Measurements from ENCODE around the gene MIEF2.
A peak's percentile ranks its signal among the peaks of the same experiment; 100 is the strongest.
"Not testable (repeated sequence)": the region's sequence is repeated elsewhere in the genome, so short reads cannot be mapped to it uniquely, and the experiment has no call there.

Gene MIEF2

DNA sequence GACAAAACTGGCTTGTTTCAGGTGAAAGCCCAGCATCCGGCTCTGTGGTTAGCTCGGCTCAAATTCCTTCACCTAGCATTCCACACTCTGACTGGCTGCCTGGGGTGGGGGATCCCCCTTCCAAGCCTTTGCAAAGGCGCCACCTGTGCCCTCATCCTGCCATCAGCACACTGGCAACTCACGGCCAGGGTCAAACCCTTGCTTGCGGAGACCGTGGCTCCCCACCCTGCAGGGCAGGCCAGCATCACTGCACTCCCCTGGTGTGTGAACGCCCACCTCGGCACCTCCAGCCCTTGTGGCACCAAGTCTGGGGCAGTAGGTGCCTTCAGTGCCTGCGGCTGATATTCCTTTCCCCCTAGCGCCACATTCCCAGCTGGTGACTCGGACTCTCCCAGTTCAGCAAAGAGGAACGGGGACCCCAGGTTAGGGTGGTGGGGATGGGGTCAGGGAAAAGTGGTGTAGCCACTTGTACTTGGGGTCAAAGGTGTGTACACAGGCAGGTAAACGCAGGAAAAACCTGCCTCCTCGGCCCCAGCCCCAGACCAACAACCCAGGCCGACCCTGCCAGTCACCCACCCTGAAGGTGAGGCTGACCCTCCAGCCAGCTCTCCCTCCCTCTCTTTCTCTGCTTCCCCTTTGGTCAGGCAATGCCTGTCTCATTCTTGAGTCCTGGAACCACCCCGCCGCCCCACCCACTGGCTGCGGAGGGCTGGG lies 3.0 kb upstream of the MIEF2 start:
- DNase-seq, result peak; percentile 23

DNA sequence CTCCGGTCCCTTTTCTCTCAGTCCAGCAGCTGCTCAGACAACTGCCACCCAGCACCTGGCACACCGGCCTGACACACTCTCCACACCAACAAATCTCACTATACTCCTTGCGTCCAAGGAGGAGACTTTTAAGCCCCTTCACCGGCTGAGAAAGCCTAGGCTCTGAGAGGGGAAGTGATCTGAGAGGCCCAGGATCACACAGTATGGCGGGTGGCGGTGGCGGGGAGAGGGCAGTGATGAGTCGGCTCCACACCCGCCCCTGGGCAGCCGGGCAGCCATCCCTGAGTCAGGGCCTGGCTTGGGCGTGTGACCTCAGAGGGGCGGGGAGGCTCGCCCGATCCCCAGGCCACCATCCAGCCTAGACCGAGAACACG lies 2.5 kb upstream of the MIEF2 start:
- peak; percentile 46 for DNase-seq

DNA sequence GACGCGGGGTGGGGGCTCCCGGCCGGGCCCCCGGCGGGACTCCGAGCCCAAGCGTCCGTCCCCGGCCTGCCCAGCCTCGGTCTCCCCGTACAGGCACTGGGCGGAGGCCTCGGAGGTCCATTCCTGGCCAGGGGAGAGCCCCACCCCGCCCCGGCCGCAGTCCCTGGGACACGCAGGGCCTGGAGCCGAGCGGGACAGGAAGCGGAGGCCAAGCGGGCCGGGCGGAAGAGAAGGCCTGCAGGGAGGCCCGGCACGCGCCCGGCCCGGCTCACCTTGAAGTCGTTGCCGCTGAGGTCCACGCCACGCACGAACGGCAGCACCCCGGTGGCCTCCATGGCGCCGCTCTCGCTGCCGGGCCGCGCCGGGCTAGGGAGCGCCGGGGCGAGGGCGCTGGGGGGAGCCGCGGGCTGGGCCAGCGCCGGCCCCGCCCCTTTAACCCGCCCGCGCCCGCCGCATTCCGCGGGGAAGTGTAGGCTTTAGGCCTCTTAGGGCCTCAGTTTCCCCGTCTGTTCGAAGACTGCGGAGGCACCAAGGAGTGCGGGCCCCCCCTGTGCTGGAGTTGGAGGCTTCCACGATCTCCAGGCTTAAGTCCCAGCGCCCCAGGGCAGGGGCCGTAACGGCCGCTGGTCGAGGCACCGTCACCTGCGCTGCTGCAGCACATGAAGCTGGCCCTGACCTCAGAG lies 2.0 kb upstream of the MIEF2 start, which contains the start of gene FLII:
Gene FLII, minus strand, starts transcription at position 383 of the 683 bp plus-strand sequence. Its CDS starts 48 bp downstream, at position 335.
- DNase-seq, result peak; percentile 53

DNA sequence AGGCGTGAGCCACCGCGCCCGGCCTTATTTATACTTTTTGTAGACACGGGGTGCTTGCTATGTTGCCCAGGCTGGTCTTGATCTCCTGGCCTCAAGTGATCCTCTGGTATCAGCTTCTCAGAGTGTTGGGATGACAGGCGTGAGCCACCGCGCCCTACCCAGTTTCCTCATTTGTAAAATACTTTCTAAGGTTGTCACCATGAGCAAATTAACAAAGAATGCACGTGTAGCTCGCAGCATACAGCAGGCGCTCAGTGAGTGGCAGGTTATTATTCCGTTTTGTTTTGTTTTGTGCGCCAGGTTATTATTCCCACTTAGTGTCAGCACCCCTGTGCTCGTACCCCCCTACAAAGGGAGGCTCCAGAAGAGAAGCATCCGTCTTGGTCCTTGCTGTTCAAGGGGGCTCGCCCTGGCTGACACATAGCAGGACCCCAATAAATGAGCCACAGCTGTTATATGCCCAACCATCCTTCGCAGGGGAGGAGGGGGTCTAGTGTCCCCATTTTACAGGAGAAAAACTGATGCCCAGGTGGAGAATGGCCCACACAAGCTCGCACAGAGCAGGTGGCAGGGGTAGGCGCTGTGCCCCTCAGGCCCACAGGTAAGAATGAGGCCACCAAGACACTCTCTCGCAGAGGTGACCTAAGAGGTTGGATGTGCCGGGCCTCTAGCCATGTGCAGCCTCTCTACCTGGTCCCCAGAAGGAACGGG lies 686 bp upstream of the MIEF2 start:
- DNase-seq, result no peak

DNA sequence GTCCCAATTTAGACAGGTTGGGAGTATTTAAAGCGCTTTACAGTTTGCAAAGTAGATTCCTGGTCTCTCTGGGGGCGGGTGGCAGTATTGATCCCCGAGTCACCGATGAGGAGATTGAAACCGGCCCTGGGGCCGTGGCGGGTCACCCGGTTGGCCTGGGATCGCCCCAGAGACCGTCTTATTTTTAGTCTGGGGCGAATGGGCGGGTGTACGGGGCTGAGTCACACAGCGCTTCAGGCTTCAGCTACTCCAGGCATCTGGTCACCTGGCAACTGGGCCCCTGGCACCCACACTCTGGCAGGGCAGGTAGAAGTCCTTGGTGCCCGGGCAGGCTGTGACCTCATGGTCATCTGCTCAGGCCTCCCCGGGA lies 669 bp downstream of the MIEF2 start:
- no peak for DNase-seq

DNA sequence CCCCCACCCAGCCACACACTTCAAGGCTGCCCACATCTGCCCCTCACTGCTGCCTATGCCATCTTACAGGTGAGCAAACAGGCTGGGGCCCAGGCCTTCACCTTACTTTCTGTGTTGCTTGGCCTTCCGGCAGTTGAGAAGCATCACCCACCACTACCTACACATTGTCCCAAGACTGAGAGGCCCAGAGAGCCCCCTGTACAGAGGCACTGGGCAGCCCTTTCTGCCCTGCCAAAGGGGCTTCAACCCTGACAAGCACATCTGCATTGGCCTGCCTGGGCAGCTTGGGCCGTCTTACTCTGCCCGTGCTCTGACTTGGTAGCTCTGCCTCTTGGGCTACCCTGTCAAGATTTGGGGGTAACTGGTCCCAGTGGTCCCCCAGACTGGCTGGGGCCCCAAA lies 1.2 kb downstream of the MIEF2 start:
- no peak for DNase-seq

DNA sequence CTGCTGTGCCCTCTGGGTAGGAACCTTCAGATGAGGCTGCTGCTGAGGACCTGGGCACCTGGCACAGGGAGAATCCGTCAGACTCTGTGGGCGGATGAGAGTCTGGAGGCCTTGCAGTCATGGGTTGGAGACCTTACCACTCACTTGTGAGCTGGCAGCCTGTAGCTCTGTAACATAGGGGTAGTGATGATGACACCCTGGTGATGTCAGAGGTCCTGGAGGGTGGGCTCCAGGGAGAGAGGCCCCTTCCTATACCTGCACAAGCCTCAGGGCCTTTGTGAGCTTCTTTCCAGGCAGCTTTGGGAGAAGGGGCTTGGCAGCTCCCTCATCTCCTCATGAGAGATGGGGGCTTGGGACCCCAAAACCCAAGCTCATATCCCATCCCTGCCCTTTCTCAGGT lies 1.6 kb downstream of the MIEF2 start:
- DNase-seq, result no peak

DNA sequence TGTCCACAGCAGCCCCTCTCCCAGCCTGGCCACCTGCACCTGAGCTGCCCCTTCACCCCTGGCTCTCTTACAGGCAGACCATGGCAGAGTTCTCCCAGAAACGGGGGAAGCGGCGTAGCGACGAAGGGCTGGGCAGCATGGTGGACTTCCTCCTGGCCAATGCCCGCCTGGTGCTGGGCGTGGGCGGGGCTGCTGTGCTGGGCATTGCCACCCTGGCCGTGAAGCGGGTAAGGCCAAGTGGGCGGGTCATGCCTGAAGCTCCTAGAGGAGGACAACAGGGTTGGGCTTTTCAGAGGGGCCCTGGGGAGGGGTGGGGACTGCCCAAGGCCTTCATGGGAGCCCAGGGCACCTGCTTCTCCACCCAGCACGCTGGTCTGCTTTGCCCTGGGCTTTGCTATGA lies 2.2 kb downstream of the MIEF2 start:
- no peak for DNase-seq

DNA sequence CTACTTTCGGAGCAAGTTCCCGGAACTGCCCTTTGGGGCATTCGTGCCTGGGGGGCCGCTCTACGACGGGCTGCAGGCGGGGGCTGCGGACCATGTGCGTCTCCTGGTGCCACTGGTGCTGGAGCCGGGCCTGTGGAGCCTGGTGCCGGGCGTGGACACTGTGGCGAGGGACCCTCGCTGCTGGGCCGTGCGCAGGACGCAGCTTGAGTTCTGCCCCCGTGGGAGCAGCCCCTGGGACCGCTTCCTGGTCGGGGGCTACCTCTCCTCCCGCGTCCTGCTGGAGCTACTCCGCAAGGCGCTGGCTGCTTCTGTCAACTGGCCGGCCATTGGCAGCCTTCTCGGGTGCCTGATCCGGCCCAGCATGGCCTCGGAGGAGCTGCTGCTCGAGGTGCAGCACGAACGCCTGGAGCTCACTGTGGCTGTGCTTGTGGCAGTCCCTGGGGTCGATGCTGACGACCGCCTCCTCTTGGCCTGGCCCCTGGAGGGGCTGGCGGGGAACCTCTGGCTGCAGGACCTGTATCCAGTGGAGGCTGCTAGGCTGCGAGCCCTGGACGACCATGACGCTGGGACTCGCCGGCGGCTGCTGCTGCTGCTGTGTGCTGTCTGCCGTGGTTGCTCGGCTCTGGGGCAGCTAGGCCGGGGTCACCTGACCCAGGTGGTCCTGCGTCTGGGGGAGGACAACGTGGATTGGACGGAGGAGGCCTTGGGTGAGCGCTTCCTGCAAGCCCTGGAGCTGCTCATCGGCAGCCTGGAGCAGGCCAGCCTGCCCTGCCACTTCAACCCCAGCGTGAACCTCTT lies 3.6 kb downstream of the MIEF2 start:
- DNase-seq, result no peak

DNA sequence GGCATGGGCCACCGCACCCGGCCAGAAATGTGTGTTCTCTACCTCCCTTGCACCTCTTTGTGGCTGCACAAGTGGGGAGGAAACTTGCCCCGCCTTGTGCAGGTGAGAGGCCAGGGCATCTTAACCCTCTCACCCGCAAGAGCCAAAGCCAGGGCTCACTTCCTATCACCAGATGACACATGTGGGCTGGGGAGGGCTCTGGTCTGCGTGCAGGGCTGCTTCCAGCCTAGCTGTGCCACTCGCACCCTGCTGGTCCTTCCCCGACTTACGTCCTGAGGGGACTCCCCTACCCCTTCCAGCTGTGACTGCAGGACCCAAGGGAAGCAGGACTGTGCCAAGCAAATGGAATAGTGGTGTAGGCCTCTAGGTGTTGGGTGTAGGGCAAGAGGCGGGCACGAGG lies 6.9 kb downstream of the MIEF2 start:
- DNase-seq, result no peak

DNA sequence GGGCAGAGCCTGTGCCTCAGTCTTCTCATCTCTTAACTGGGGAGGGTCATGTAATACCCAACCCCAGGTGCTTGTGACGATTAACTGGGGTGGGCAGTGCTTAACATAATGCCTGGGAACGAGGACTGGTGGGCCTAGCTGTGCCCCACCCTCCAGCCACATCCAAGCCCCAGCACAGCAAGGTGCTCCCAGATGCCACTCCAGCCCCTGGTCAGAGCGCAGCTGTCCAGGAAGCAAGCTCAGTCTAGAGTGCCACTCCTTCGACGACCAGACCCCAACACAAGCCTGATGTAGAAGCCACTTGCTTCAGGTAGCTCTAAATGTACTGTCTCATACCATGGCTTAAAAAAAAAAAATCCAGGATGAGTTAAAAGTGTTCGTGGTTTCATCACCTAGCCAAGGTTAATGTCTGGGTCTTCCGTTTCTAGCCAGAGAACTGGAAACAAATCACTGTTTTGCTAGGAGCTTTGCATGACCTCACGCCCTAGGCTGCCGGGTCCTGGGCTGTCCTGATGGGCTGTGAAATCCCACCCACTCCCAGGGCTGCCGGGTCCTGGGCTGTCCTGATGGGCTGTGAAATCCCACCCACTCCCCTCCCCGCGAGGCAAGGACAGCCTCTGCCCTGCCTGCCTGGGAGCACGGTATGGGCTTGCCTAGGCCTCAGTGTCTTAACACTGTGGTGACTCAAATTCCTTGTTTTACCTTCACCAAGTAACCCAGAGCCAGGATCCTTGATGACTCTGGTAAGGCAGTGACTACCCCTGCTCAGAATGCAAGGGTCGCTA lies 7.7 kb downstream of the MIEF2 start:
- DNase-seq, result no peak

DNA sequence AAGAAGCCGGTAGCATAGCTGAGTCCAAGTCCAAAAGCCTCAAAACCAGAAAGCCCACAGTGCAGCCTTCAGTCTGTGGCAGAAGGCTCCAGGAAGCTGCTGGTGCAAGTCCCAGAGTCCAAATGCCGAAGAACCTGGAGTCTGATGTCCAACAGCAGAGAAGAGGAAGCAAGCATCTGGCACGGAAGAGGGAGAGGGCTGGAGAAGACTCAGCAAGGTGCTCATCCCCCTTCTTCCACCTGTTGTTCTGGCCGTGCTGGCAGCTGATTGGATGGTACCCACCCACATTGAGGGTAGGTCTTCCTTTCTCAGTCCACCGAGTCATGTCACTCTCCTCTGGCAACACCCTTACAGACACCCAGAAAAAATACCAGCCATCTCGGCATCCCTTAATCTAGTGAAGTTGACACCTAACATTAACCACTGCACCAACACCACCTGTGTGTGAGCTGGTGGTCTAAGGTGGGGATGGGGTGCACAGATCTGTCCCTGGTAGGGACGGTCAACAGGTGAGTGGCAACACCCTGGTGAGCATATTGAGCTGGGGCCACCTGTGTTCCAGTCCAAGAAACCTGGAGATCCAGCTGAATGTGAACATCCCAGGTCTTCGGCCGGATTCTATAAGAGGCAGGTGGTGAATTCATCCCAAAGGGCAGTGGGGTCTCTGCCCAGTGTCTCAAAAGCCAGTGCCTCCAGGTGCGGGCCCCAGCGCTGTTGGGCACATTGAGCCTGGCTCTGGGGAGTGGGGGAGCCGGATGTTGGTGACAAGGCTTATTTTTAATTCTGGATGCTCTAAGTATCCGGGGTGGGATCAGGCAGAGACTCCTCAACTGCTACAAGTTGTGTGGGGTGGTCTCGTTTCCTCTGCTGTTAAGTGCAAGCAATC lies 9.8 kb downstream of the MIEF2 start:
- DNase-seq, result no peak

DNA sequence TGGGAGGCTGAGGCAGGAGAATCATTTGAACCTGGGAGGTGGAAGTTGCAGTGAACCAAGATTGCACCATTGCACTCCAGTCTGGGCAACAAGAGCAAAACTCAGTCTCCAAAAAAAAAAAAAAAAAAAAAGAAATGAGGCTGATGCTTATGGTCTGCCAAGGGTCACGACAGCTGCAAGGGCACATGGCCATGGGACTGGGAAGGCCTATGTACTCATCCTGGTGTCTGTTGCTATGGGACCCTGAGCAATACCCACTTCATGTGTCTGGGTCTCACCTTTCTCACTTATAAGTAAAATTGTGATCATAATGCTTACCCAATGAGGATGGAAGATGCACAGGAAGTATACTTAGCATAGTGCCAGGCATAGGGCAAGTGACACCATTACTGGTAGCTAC lies 16.6 kb downstream of the MIEF2 start:
- no peak for DNase-seq

DNA sequence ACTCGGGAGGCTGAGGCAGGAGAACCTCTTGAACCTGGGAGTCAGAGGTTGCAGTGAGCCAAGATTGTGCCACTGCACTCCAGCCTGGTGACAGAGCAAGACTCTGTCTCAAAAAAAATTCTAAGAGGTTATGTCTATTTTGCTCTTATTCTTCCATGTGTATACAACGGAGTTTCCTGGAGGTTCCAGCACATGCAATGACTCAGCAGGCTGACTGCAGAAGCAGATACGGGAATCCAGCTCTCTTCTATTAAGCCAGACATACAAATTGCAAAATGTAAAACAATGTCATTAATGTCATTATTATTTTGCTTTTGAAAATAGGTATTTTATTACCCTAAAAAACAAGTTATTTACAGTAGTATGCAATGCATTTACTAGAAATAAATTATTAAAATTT lies 18.4 kb downstream of the MIEF2 start:
- no peak for DNase-seq

DNA sequence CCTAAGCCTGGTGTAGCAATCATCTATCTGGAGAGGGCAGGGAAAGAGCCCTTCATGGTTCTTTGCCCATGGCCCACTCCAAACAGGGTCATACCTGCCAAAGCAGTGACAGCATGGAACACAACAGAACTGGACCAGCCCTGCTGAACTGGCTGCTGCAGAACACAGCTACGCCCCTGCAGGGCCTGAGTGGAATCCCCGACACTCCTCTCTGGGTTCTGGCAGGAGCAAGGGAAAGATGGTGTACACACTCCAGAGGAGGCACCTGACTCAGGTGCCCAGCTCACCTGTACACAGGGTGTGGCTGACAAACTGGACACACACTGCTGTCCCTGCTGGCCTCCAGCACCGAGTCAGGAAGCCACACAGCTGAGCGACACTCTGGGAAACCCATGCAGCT lies 19.8 kb downstream of the MIEF2 start:
- DNase-seq, result no peak

DNA sequence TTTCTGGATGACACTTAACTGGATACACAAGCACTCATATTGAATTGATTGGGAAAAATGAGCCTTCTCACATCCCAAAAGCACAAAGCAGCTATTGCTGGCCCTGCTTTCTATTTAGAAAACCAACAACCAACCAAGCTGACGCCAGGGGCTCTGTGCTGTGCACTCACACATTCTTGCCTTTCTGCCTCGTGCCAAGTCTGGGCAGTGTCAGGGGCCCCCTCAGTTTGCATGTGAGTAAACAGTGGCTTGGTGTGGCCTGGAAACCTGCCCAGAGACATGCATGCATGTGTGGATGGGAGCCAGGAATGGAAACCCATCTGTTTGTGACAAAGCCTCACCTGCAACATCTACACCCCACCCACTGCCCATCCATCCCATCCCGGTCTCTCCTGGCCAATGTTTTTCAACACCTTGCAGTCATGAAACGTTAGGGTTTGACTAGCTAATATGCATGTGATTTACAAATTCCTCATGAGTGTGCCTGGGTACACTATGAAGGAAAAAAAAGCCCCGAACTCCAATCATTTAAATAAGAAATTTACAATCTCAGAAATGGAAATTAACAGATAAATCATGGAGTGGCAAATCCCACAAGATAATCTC lies 20.4 kb downstream of the MIEF2 start:
- no peak for DNase-seq

DNA sequence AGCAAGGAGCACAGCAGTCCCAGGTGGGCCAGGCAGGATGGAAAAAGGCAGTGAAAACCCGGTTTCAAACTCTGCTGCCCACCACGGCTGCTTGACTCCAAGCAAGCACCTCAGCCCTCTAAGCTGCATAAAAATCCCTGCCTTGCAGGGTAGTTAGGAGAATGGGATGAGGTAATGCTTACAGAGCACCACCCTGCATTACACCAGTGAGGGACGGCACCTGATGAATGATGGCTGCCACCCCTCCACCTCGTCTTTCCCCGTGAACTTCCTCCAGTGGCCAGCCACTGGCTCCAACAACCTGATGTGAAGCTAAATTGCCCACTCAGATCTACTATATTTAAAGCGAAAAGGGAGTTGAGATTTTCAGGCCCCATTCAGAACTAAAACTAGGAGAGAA lies 21.3 kb downstream of the MIEF2 start:
- DNase-seq, result no peak

DNA sequence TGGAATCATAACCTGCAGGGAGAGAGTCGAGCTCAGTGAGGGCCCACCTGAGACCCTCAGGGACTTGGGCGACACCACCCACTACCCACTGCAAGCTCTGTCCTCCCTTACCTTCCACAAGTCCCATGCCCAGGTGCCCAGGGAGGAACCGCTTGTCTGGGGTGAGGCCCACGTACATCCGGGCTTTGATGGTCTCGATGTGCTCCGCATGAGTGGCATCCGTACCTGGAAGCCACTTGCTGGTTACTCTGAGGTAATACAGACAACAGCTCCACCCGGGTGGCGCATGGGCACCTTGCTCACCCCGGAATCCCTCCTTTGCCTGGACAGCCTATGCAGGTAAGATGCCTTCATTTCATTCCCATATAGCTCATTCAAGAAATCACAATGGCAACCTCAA lies 24.8 kb downstream of the MIEF2 start:
- no peak for DNase-seq

DNA sequence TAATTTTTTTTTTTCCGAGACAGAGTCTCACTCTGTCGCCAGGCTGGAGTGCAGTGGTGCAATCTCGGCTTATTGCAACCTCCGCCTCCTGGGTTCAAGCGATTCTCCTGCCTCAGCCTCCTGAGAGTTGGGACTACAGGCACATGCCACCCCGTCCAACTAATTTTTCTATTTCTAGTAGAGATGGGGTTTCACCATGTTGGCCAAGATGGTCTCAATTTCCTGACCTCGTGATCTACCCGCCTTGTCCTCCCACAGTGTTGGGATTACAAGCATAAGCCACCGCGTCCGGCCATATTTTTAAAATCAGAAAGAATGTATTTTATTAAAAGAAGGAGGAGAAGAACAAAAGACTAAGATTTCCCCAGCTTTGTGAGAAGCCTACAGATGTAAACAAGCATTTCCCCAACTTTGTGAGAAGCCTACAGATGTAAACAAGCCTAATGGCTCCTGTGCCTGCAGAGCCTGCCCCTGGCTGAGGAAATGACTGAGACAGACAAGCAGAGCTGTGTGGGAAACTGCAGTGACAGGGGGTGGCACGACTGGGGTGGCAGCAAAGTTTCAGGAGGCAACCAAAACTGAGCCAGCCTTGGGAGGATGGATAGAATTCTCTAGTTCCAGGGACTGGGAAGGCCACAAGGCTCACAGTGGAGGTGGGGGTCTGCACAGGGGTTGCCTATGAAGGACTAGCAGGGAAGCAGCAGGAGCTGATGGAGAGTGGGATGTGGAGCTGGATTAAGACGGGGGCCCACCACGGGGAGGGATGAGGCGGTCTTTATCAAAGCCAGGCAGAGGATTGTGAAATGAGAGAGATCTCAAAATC lies 31.5 kb downstream of the MIEF2 start:
- no peak for DNase-seq

DNA sequence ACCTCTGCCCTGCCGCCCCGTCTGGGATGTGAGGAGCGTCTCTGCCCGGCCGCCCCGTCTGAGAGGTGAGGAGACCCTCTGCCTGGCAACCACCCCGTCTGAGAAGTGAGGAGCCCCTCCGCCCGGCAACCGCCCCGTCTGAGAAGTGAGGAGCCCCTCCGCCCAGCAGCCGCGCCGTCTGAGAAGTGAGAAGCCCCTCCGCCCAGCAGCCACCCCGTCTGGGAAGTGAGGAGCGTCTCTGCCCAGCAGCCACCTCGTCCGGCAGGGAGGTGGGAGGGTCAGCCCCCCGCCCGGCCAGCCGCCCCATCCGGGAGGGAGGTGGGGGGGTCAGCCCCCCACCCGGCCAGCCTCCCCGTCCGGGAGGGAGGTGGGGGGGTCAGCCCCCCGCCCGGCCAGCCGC lies 37.6 kb downstream of the MIEF2 start:
- DNase-seq, result not testable (repeated sequence)
